CD4-positive, alpha-beta T cell (primary cell): ENCODE measurements around the gene PKNOX2. TPM values are rescaled to one million over a fixed set of nuclear protein-coding genes. Genes with fewer than 3 reads are reported as not detected.
A peak's percentile ranks its signal among the peaks of the same experiment; 100 is the strongest.

Source experiments
- ATAC-seq: fragments of 200-7000 bp; cut with Tn5 transposase; one replicate; pipeline ENCODE4 v1.10.0; 2022; ENCODE audit warnings: mild to moderate bottlenecking; ENCODE audit not compliant: poor library complexity
- CTCF ChIA-PET: fragments of 350-600 bp; sonication (Branson Sonifier 250); formaldehyde crosslinking; loops from one replicate; lab custom pipeline; 2021; ENCODE audit warnings: antibody characterized with exemption, inconsistent platforms; lab: Charles Lee
- POLR2A ChIA-PET: fragments of 350-600 bp; sonication (Branson Sonifier 250); formaldehyde crosslinking; loops from one replicate; lab custom pipeline; 2021; ENCODE audit warnings: antibody characterized with exemption, inconsistent platforms; lab: Charles Lee
- DNase-seq, 14 experiments: peaks; one replicate each; pipeline ENCODE4 v3.0.0-alpha.2; 2013 to 2020; ENCODE audit warnings: mixed read lengths in 2 of 14
- H3K27ac ChIP-seq, 2 donors: one replicate each; pipeline versions ENCODE4 v1.5.1 to v1.7.0; 2013; ENCODE audit warnings: low read length in 2 of 2, low read depth in 1 of 2, mild to moderate bottlenecking in 1 of 2
- H3K27me3 ChIP-seq, 2 experiments: 1 replicate in 1 of 2; 2 replicates in 1 of 2; pipeline versions ENCODE4 v1.6.1 to v1.7.0; 2013; ENCODE audit warnings: low read length in 2 of 2, control low read depth in 1 of 2, mild to moderate bottlenecking in 1 of 2, moderate library complexity in 1 of 2; ENCODE audit not compliant: insufficient read depth in 2 of 2, control insufficient read depth in 1 of 2
- H3K36me3 ChIP-seq: one replicate; pipeline ENCODE4 v1.6.1; 2013; ENCODE audit warnings: low read length, control low read depth; ENCODE audit not compliant: insufficient read depth
- H3K4me1 ChIP-seq: one replicate; pipeline ENCODE4 v1.6.1; 2013; ENCODE audit warnings: low read length, control low read depth; ENCODE audit not compliant: insufficient read depth
- H3K4me3 ChIP-seq: one replicate; pipeline ENCODE4 v1.5.1; 2013; ENCODE audit warnings: mild to moderate bottlenecking, low read length, moderate library complexity
- H3K9me3 ChIP-seq, 2 experiments: 1 replicate in 1 of 2; 2 replicates in 1 of 2; pipeline versions ENCODE4 v1.6.1 to v1.7.0; 2013; ENCODE audit warnings: low read length in 2 of 2, mild to moderate bottlenecking in 2 of 2, control low read depth in 1 of 2, moderate library complexity in 1 of 2; ENCODE audit not compliant: control insufficient read depth in 1 of 2, insufficient read depth in 1 of 2
- H3K27ac Mint-ChIP-seq: one replicate; pipeline ENCODE4 v1.8.0; 2020; ENCODE audit warnings: mixed read lengths
- H3K27me3 Mint-ChIP-seq: one replicate; pipeline ENCODE4 v1.8.0; 2021; ENCODE audit warnings: mixed read lengths
- H3K36me3 Mint-ChIP-seq: one replicate; pipeline ENCODE4 v1.8.0; 2021; ENCODE audit warnings: low read depth, mixed read lengths
- H3K4me1 Mint-ChIP-seq: one replicate; pipeline ENCODE4 v1.8.0; 2021; ENCODE audit warnings: low read depth, mixed read lengths
- H3K4me3 Mint-ChIP-seq: one replicate; pipeline ENCODE4 v1.8.0; 2020; ENCODE audit warnings: mild to moderate bottlenecking, mixed read lengths
- H3K9me3 Mint-ChIP-seq: one replicate; pipeline ENCODE4 v1.8.0; 2020; ENCODE audit warnings: mixed read lengths
- CTCF ChIP-seq: fragments of 200-600 bp; IDR thresholded peaks from one replicate; pipeline ENCODE4 v1.8.0; 2022; ENCODE audit warnings: antibody characterized with exemption, mild to moderate bottlenecking
- intact Hi-C, 2 experiments: fragments of 100-400 bp; cut with DNase I in 1 of 2; cut with micrococcal nuclease in 1 of 2; formaldehyde crosslinking; loops; one replicate each; pipeline versions ENCODE4 v1.15.1 to v1.9.0; 2023 to 2025; cut with DNase I, micrococcal nuclease
- total RNA-seq, 174 experiments: library from RNA in 2 of 174; stranded (reverse) in 2 of 174; gene quantifications; one replicate each; pipeline ENCODE4 v1.2.3 and lab custom pipeline; 2021 to 2026

Gene PKNOX2
- total RNA-seq, 2 experiments from 2014 or later, result not detected

- Histone ChIP-seq H3K4me1 (no peaks in the 10 kb centered on the region), H3K27me3 (peaks cover under 1 to 5% of the 10 kb centered on the region in 2 experiments), H3K27ac (no peak overlapping the region), H3K36me3 (no peaks in the 10 kb centered on the region), H3K9me3 (no peaks in the 10 kb centered on the region), H3K4me3 (no peak overlapping the region)
- intact Hi-C loops, result no loop called here
- no peaks in the 10 kb centered on the region for H3K9me3 Mint-ChIP-seq
- no peak overlapping the region for H3K27ac Mint-ChIP-seq
- DNase-seq (no peak), ATAC-seq (no peak)
- no peak for TF ChIP-seq CTCF
- ChIA-PET CTCF (interaction anchor here (0.7 kb wide), 1 partner anchor 585 kb away, joined by 5 read pairs; no protein-coding TSS in a partner anchor), POLR2A (no interaction called here)
- no peak overlapping the region for H3K4me3 Mint-ChIP-seq
- no peaks in the 10 kb centered on the region for H3K36me3 Mint-ChIP-seq
- peaks cover 4% of the 10 kb centered on the region for H3K4me1 Mint-ChIP-seq
- no peaks in the 10 kb centered on the region for H3K27me3 Mint-ChIP-seq
Observed at GRCh38 chr11:125449565-125449964, 285.0 kb downstream of the PKNOX2 start.

- Mint-ChIP-seq H3K36me3 (no peaks in the 10 kb centered on the region), H3K4me1 (peaks cover 4% of the 10 kb centered on the region), H3K27me3 (no peaks in the 10 kb centered on the region), H3K9me3 (no peaks in the 10 kb centered on the region), H3K27ac (no peak overlapping the region), H3K4me3 (no peak overlapping the region)
- no peak overlapping the region for H3K4me3 ChIP-seq
- no peaks in the 10 kb centered on the region for H3K27me3 ChIP-seq
- DNase-seq (peak in 4 of 14 experiments; percentile 6 to 46 (median 24)), ATAC-seq (no peak)
- ChIA-PET CTCF (no interaction called here), POLR2A (no interaction called here)
- H3K9me3 ChIP-seq, result no peaks in the 10 kb centered on the region
- no peak overlapping the region for H3K27ac ChIP-seq
- H3K36me3 ChIP-seq, result no peaks in the 10 kb centered on the region
- intact Hi-C loops, result no loop called here
- H3K4me1 ChIP-seq, result no peaks in the 10 kb centered on the region
- TF ChIP-seq CTCF, result no peak
Observed at GRCh38 chr11:125451400-125452124, 287.0 kb downstream of the PKNOX2 start.

- intact Hi-C loops, result no loop called here
- ATAC-seq (no peak), DNase-seq (no peak)
- Histone ChIP-seq H3K36me3 (no peaks in the 10 kb centered on the region), H3K27me3 (no peaks in the 10 kb centered on the region), H3K4me3 (no peak overlapping the region), H3K4me1 (no peaks in the 10 kb centered on the region), H3K27ac (no peak overlapping the region), H3K9me3 (no peaks in the 10 kb centered on the region)
- Mint-ChIP-seq H3K4me1 (peaks cover 4% of the 10 kb centered on the region), H3K27me3 (no peaks in the 10 kb centered on the region), H3K4me3 (no peak overlapping the region), H3K9me3 (no peaks in the 10 kb centered on the region), H3K36me3 (no peaks in the 10 kb centered on the region), H3K27ac (no peak overlapping the region)
- CTCF ChIA-PET, result no interaction called here
- no peak for TF ChIP-seq CTCF
- POLR2A ChIA-PET, result no interaction called here
Observed at GRCh38 chr11:125452125-125452470, 287.5 kb downstream of the PKNOX2 start.
